ENCODE measurements around the gene TP53TG5. TPM values are rescaled to one million over a fixed set of nuclear protein-coding genes. Genes with fewer than 3 reads are reported as not detected.

The TP53TG5 gene
- polyA plus RNA-seq, 4 donors, result 0.19 to 0.84 TPM; not detected in 2

DNA sequence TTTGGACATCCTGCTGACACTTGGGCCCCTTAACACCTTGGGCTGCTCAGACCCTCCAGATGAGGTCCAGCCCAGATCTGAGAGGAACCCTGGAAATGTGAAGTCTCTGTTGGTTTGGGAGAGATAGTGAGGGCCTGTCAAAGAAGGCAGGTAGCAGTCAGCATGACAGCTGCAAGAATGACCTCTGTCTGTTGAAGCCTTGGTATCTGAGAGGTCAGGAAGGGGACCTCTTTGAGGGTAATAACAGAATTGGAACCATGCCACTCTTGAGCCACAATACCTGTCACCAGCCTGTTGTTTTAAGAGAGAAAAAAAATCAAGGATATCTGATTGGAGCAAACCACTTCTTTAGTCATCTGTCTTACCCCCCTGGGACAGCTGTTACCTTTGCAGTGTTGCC is 11.0 kb downstream of the TP53TG5 start:
- Histone ChIP-seq H3K36me3 (ENCODE audit: control insufficient read depth in 3 of 3, insufficient read depth in 2 of 3, low read depth in 1 of 3, low read length in 3 of 3) (peaks cover 4 to 27% (median 13%) of the 10 kb centered on the region in 3 donors), H3K9me3 (ENCODE audit: control insufficient read depth in 2 of 2, insufficient read depth in 1 of 2, low read depth in 1 of 2, low read length in 1 of 2) (no peaks in the 10 kb centered on the region), H3K4me1 (ENCODE audit: control insufficient read depth in 3 of 3, insufficient read depth in 2 of 3, low read depth in 1 of 3, low read length in 2 of 3) (peaks cover under 1 to 18% (median 3%) of the 10 kb centered on the region in 3 donors), H3K27ac (ENCODE audit: low read depth in 1 of 3, low read length in 2 of 3) (no peak overlapping the region), H3K27me3 (ENCODE audit: control insufficient read depth in 3 of 3, insufficient read depth in 3 of 3, low read length in 3 of 3) (no peaks in the 10 kb centered on the region), H3K4me3 (ENCODE audit: low read depth in 1 of 3, low read length in 3 of 3) (no peak overlapping the region)
- FAIRE-seq (no peak), DNase-seq (no peak)

GRCh38 chr20:45366631-45367030 is 11.5 kb downstream of the TP53TG5 start:
- DNase-seq (no peak), FAIRE-seq (no peak)
- 86 to 92% (median 89%) methylated on average over 11 of the region's 11 CpGs for WGBS, 3 donors
- Histone ChIP-seq H3K27me3 (ENCODE audit: control insufficient read depth in 3 of 3, insufficient read depth in 3 of 3, low read length in 3 of 3) (no peaks in the 10 kb centered on the region), H3K4me1 (ENCODE audit: control insufficient read depth in 3 of 3, insufficient read depth in 2 of 3, low read depth in 1 of 3, low read length in 2 of 3) (peaks cover 0 to 23% (median 3%) of the 10 kb centered on the region in 3 donors), H3K4me3 (ENCODE audit: low read depth in 1 of 3, low read length in 3 of 3) (no peak overlapping the region), H3K36me3 (ENCODE audit: control insufficient read depth in 3 of 3, insufficient read depth in 2 of 3, low read depth in 1 of 3, low read length in 3 of 3) (peaks cover 4 to 27% (median 13%) of the 10 kb centered on the region in 3 donors), H3K9me3 (ENCODE audit: control insufficient read depth in 2 of 2, insufficient read depth in 1 of 2, low read depth in 1 of 2, low read length in 1 of 2) (no peaks in the 10 kb centered on the region), H3K27ac (ENCODE audit: low read depth in 1 of 3, low read length in 2 of 3) (no peak overlapping the region)

DNA sequence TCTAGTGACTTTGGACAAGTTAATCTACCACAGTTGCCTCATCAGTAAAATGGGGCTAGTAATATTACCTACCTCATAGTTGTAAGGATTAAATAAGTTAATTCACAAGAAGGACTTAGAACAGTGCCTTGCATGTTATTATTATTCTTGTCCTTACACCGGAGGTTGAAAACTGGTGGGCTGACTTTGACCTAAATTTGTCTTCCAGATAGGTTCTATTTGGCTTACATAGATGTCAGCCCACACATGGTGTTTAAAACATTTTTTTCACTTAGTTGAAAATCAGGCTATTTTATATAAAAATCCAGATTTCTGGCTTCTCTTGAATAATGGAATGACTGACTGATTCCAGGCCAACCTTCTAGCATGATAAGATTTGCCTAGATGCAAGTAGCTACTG is 11.9 kb downstream of the TP53TG5 start:
- FAIRE-seq, result no peak
- no peak for DNase-seq
- H3K4me1 ChIP-seq (ENCODE audit: control insufficient read depth in 3 of 3, insufficient read depth in 2 of 3, low read depth in 1 of 3, low read length in 2 of 3), result peaks cover 0 to 24% (median 1%) of the 10 kb centered on the region in 3 donors
- H3K36me3 ChIP-seq (ENCODE audit: control insufficient read depth in 3 of 3, insufficient read depth in 2 of 3, low read depth in 1 of 3, low read length in 3 of 3), result peaks cover 4 to 27% (median 13%) of the 10 kb centered on the region in 3 donors
- H3K27ac ChIP-seq (ENCODE audit: low read depth in 1 of 3, low read length in 2 of 3), result no peak overlapping the region
- no peak overlapping the region for H3K4me3 ChIP-seq (ENCODE audit: low read depth in 1 of 3, low read length in 3 of 3)
- 84 to 93% (median 88%) methylated on average over 1 of the region's 1 CpG for WGBS, 3 donors
- no peaks in the 10 kb centered on the region for H3K27me3 ChIP-seq (ENCODE audit: control insufficient read depth in 3 of 3, insufficient read depth in 3 of 3, low read length in 3 of 3)
- no peaks in the 10 kb centered on the region for H3K9me3 ChIP-seq (ENCODE audit: control insufficient read depth in 2 of 2, insufficient read depth in 1 of 2, low read depth in 1 of 2, low read length in 1 of 2)

- 94 to 96% (median 94%) methylated on average over 5 of the region's 5 CpGs for WGBS, 3 donors
- no peaks in the 10 kb centered on the region for H3K27me3 ChIP-seq (ENCODE audit: control insufficient read depth in 3 of 3, insufficient read depth in 3 of 3, low read length in 3 of 3)
- no peak for FAIRE-seq
These were observed 12.6 kb downstream of the TP53TG5 start for GRCh38 chr20:45365444-45365970.

GRCh38 chr20:45363611-45364492 is 14.3 kb downstream of the TP53TG5 start:
- 17 to 20% (median 19%) methylated on average over 19 to 23 of the region's 23 CpGs for WGBS, 3 donors
- no peaks in the 10 kb centered on the region for H3K9me3 ChIP-seq (ENCODE audit: control insufficient read depth in 2 of 2, insufficient read depth in 1 of 2, low read depth in 1 of 2, low read length in 1 of 2)
- no peak for FAIRE-seq

More at GRCh38 chr20:45365444-45365970, 12.6 kb downstream of the TP53TG5 start:
- Histone ChIP-seq H3K4me1 (ENCODE audit: control insufficient read depth in 3 of 3, insufficient read depth in 2 of 3, low read depth in 1 of 3, low read length in 2 of 3) (peaks cover 0 to 24% (median 0%) of the 10 kb centered on the region in 3 donors), H3K36me3 (ENCODE audit: control insufficient read depth in 3 of 3, insufficient read depth in 2 of 3, low read depth in 1 of 3, low read length in 3 of 3) (peaks cover 4 to 27% (median 13%) of the 10 kb centered on the region in 3 donors), H3K9me3 (ENCODE audit: control insufficient read depth in 2 of 2, insufficient read depth in 1 of 2, low read depth in 1 of 2, low read length in 1 of 2) (no peaks in the 10 kb centered on the region), H3K4me3 (ENCODE audit: low read depth in 1 of 3, low read length in 3 of 3) (no peak overlapping the region), H3K27ac (ENCODE audit: low read depth in 1 of 3, low read length in 2 of 3) (no peak overlapping the region)
- no peak for DNase-seq

DNA sequence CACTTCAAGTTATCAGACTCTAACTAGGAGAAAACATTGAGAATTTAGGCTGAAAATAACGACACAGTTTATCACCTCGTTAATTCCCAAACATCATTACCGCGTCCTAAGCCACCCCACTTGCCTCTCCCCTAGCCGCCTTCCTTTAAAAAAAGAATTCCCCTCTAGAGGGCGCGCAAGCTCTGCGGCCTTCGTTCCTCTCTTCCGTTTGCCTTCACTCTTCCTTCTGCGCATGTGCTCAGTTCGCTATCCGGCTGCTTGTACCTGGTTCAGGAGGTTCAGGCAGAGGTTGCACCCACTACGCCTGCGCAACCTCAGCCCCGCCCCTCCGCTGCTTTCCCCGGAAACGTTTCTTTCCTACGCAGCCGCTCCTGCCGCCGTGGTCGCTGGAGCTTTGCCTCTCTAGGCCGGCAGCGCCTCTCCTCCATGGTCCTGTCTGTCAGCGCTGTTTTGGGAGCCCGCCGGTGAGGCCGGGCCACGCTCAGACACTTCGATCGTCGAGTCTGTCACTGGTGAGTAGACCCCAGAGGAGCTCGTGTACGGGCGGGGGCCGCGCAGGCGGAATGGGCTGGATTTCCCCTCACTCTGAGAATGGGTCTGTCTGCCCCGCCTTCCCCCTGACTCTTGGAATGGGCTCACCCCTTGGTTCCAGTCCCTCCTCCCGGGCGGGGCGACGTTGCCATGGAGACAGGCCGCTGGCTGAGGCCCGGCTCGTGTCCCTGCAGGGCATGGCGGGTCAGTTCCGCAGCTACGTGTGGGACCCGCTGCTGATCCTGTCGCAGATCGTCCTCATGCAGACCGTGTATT is 15.1 kb downstream of the TP53TG5 start, which contains the start of gene SYS1:
Gene SYS1, plus strand, starts transcription at position 353 of the 807 bp plus-strand sequence. Its CDS starts 376 bp downstream, at position 729.
- Histone ChIP-seq H3K4me3 (ENCODE audit: low read depth in 1 of 3, low read length in 3 of 3) (peak within 1 kb of the TSS; percentile 81 to 91 (median 85)), H3K9me3 (ENCODE audit: control insufficient read depth in 2 of 2, insufficient read depth in 1 of 2, low read depth in 1 of 2, low read length in 1 of 2) (no peaks in the 10 kb centered on the region), H3K27me3 (ENCODE audit: control insufficient read depth in 3 of 3, insufficient read depth in 3 of 3, low read length in 3 of 3) (no peaks in the 10 kb centered on the region), H3K4me1 (ENCODE audit: control insufficient read depth in 3 of 3, insufficient read depth in 2 of 3, low read depth in 1 of 3, low read length in 2 of 3) (peaks cover 2 to 40% (median 8%) of the 10 kb centered on the region in 3 donors), H3K27ac (ENCODE audit: low read depth in 1 of 3, low read length in 2 of 3) (peak within 1 kb of the TSS; percentile 98 to 99 (median 99)), H3K36me3 (ENCODE audit: control insufficient read depth in 3 of 3, insufficient read depth in 2 of 3, low read depth in 1 of 3, low read length in 3 of 3) (peaks cover 4 to 22% (median 12%) of the 10 kb centered on the region in 3 donors)
- WGBS, 3 donors, result 0 to 1% (median 0%) methylated on average over 53 to 55 of the region's 55 CpGs
- FAIRE-seq (no peak), DNase-seq (peak; percentile 99)

More at GRCh38 chr20:45363611-45364492, 14.3 kb downstream of the TP53TG5 start:
- Histone ChIP-seq H3K36me3 (ENCODE audit: control insufficient read depth in 3 of 3, insufficient read depth in 2 of 3, low read depth in 1 of 3, low read length in 3 of 3) (peaks cover 4 to 27% (median 13%) of the 10 kb centered on the region in 3 donors), H3K4me3 (ENCODE audit: low read depth in 1 of 3, low read length in 3 of 3) (peak overlapping the region; percentile 81 to 91 (median 85)), H3K27ac (ENCODE audit: low read depth in 1 of 3, low read length in 2 of 3) (peak overlapping the region in 2 of 3 donors; percentile 99), H3K4me1 (ENCODE audit: control insufficient read depth in 3 of 3, insufficient read depth in 2 of 3, low read depth in 1 of 3, low read length in 2 of 3) (peaks cover 2 to 32% (median 7%) of the 10 kb centered on the region in 3 donors), H3K27me3 (ENCODE audit: control insufficient read depth in 3 of 3, insufficient read depth in 3 of 3, low read length in 3 of 3) (no peaks in the 10 kb centered on the region)
- no peak for DNase-seq

GRCh38 chr20:45361793-45362192 is 16.3 kb downstream of the TP53TG5 start:
- WGBS, 3 donors, result 66 to 74% (median 68%) methylated on average over 6 of the region's 6 CpGs
- H3K9me3 ChIP-seq (ENCODE audit: control insufficient read depth in 2 of 2, insufficient read depth in 1 of 2, low read depth in 1 of 2, low read length in 1 of 2), result no peaks in the 10 kb centered on the region
- H3K27ac ChIP-seq (ENCODE audit: low read depth in 1 of 3, low read length in 2 of 3), result no peak overlapping the region
- DNase-seq (no peak), FAIRE-seq (no peak)
- H3K27me3 ChIP-seq (ENCODE audit: control insufficient read depth in 3 of 3, insufficient read depth in 3 of 3, low read length in 3 of 3), result no peaks in the 10 kb centered on the region
- peaks cover 0 to 10% (median 6%) of the 10 kb centered on the region in 3 donors for H3K36me3 ChIP-seq (ENCODE audit: control insufficient read depth in 3 of 3, insufficient read depth in 2 of 3, low read depth in 1 of 3, low read length in 3 of 3)
- H3K4me1 ChIP-seq (ENCODE audit: control insufficient read depth in 3 of 3, insufficient read depth in 2 of 3, low read depth in 1 of 3, low read length in 2 of 3), result peaks cover 5 to 43% (median 11%) of the 10 kb centered on the region in 3 donors
- H3K4me3 ChIP-seq (ENCODE audit: low read depth in 1 of 3, low read length in 3 of 3), result no peak overlapping the region
